GM12878 (cell line): Measurements from ENCODE around the gene SERPINE3. TPM values are rescaled to one million over a fixed set of nuclear protein-coding genes. Genes with fewer than 3 reads are reported as not detected.

ENCODE experiments used
- ATAC-seq: fragments of 200-7000 bp; cut with Tn5 transposase; 3 replicates; pipeline ENCODE4 v1.9.1; 2020; ENCODE audit warnings: mild to moderate bottlenecking, moderate library complexity
- BruUV-seq: library from RNA; stranded (reverse); fragments of 400-500 nt; replicated peaks from 2 replicates; lab custom pipeline; 2021; lab: Mats Ljungman, UMichigan
- CTCF ChIA-PET: fragments of 300-600 bp; sonication (Branson Sonifier 250); formaldehyde crosslinking; extraction: SDS; loops from one replicate; lab custom pipeline; 2021; ENCODE audit warnings: inconsistent platforms; lab: Yijun Ruan, JAX
- POLR2A ChIA-PET: fragments of 350-600 bp; formaldehyde crosslinking; extraction: SDS; loops from one replicate; lab custom pipeline; 2021; ENCODE audit warnings: inconsistent platforms; lab: Charles Lee
- RAD21 ChIA-PET: fragments of 300-600 bp; sonication (Branson Sonifier 250); formaldehyde crosslinking; loops from one replicate; lab custom pipeline; 2023; ENCODE audit warnings: antibody characterized with exemption; ENCODE audit not compliant: unreplicated experiment; lab: Charles Lee
- SMC1A ChIA-PET: fragments of 300-600 bp; sonication (Branson Sonifier 250); formaldehyde crosslinking; loops from one replicate; lab custom pipeline; 2023; ENCODE audit not compliant: unreplicated experiment, uncharacterized antibody; lab: Charles Lee
- DNase-seq: peaks from one replicate; pipeline ENCODE4 v3.0.0-alpha.2; 2011; ENCODE audit warnings: low read depth, low spot score
- FAIRE-seq: peaks from 3 replicates; lab custom pipeline; 2011; peaks lifted over from hg19 to GRCh38; lab: Jason Lieb, UNC
- H2AFZ ChIP-seq: 2 replicates; pipeline ENCODE4 v1.6.0; 2011; ENCODE audit warnings: low read depth, low read length, control low read depth; ENCODE audit not compliant: control insufficient read depth
- H3K27ac ChIP-seq: 2 replicates; pipeline ENCODE4 v1.5.1; 2011; ENCODE audit warnings: control low read depth; ENCODE audit not compliant: control insufficient read depth, insufficient read depth
- H3K27me3 ChIP-seq, 2 experiments: replicated peaks in 1 of 2; 2 replicates each; pipeline versions ENCODE4 v1.6.0 to v1.6.1; 2011; ENCODE audit warnings: low read length in 1 of 2; ENCODE audit not compliant: control insufficient read depth in 2 of 2, insufficient read depth in 2 of 2
- H3K36me3 ChIP-seq, 2 experiments: 2 replicates each; pipeline ENCODE4 v1.5.1; 2011; ENCODE audit warnings: low read length in 1 of 2; ENCODE audit not compliant: control insufficient read depth in 2 of 2, insufficient read depth in 2 of 2
- H3K4me1 ChIP-seq: 2 replicates; pipeline ENCODE4 v1.6.1; 2011; ENCODE audit warnings: mild to moderate bottlenecking, low read length, moderate library complexity, mixed read lengths; ENCODE audit not compliant: control insufficient read depth, insufficient read depth
- H3K4me2 ChIP-seq: 2 replicates; pipeline ENCODE4 v1.6.0; 2011; ENCODE audit warnings: control low read depth; ENCODE audit not compliant: control insufficient read depth, insufficient read depth
- H3K4me3 ChIP-seq: fragments of 200-600 bp; sonication (generic); 2 replicates; pipeline ENCODE4 v1.5.1; 2016
- H3K79me2 ChIP-seq: 2 replicates; pipeline ENCODE4 v1.6.0; 2011; ENCODE audit warnings: low read length; ENCODE audit not compliant: control insufficient read depth, insufficient read depth
- H3K9ac ChIP-seq: 2 replicates; pipeline ENCODE4 v1.8.0; 2011; ENCODE audit warnings: low read length, control low read depth, mixed read lengths; ENCODE audit not compliant: control insufficient read depth, insufficient read depth
- H3K9me3 ChIP-seq: replicated peaks from 3 replicates; pipeline ENCODE4 v1.5.1; 2011; ENCODE audit warnings: mild to moderate bottlenecking, low read length; ENCODE audit not compliant: control insufficient read depth, insufficient read depth
- H4K20me1 ChIP-seq: 2 replicates; pipeline ENCODE4 v1.6.0; 2011; ENCODE audit not compliant: control insufficient read depth, insufficient read depth
- BMI1 ChIP-seq: fragments of 450-650 bp; IDR thresholded peaks from 2 replicates; pipeline ENCODE4 v1.6.1; 2016; ENCODE audit warnings: mild to moderate bottlenecking, moderate library complexity, borderline replicate concordance
- CBFB ChIP-seq: IDR thresholded peaks from 2 replicates; pipeline ENCODE4 v1.6.1; 2016; ENCODE audit warnings: antibody characterized with exemption, low read depth
- CBX3 ChIP-seq: fragments of 200-600 bp; sonication (generic); IDR thresholded peaks from 2 replicates; pipeline ENCODE4 v1.6.1; 2016; ENCODE audit warnings: low read depth, borderline replicate concordance
- EED ChIP-seq: sonication (generic); IDR thresholded peaks from 2 replicates; pipeline ENCODE4 v1.6.1; 2016; ENCODE audit warnings: antibody characterized with exemption, low read depth
- FOXK2 ChIP-seq: fragments of 450-650 bp; IDR thresholded peaks from 2 replicates; pipeline ENCODE4 v1.6.1; 2017; ENCODE audit warnings: mild to moderate bottlenecking, moderate library complexity
- GABPA ChIP-seq: IDR thresholded peaks from 2 replicates; pipeline ENCODE4 v1.6.1; 2014; ENCODE audit warnings: antibody characterized with exemption, low read depth, mild to moderate bottlenecking, inconsistent platforms
- HDAC2 ChIP-seq: fragments of 200-600 bp; sonication (generic); IDR thresholded peaks from 2 replicates; pipeline ENCODE4 v1.6.1; 2017
- MEF2A ChIP-seq: IDR thresholded peaks from 2 replicates; pipeline ENCODE4 v1.6.1; 2011; ENCODE audit warnings: low read depth, mild to moderate bottlenecking, low read length, moderate library complexity; ENCODE audit not compliant: insufficient read depth
- MXI1 ChIP-seq: fragments of 150-350 bp; IDR thresholded peaks from 2 replicates; pipeline ENCODE4 v1.6.1; 2011; ENCODE audit warnings: low read depth, mild to moderate bottlenecking, inconsistent platforms, low read length, improper control_type of control experiment
- NFYB ChIP-seq: IDR thresholded peaks from 2 replicates; pipeline ENCODE4 v1.6.1; 2011; ENCODE audit warnings: low read depth, mild to moderate bottlenecking, low read length, improper control_type of control experiment, moderate library complexity; ENCODE audit not compliant: insufficient read depth
- YBX1 ChIP-seq: fragments of 450-650 bp; IDR thresholded peaks from 2 replicates; pipeline ENCODE4 v1.6.1; 2016; ENCODE audit warnings: antibody characterized with exemption
- WGBS: methylation state at CpG from one replicate; pipeline ENCODE4 v1.1.6; 2016; ENCODE audit warnings: low lambda C conversion rate; ENCODE audit not compliant: insufficient replicate concordance, insufficient coverage; ENCODE audit errors: missing lambda C conversion rate; 5-methylcytosine and 5-hydroxymethylcytosine counted together
- in situ Hi-C: fragments of 300-500 bp; cut with MboI; formaldehyde crosslinking; loops from 9 replicates; pipeline ENCODE4 v1.14.3; 2018; ENCODE audit warnings: mixed read lengths
- intact Hi-C: fragments of 100-400 bp; cut with micrococcal nuclease; formaldehyde crosslinking; loops from one replicate; pipeline ENCODE4 v1.14.2; 2022; ENCODE audit not compliant: unreplicated experiment
- polyA plus RNA-seq, 11 experiments: library from polyadenylated mRNA; depleted of rRNA in 4 of 11; unstranded in 6 of 11; stranded (reverse) in 5 of 11; fragments of >200 nt; fragmentation: Nextera tagmentation in 4 of 11; fragmentation: Illumina TruSeq in 1 of 11; extraction: Ambion mirVana in 4 of 11; extraction: Trizol in 1 of 11; gene quantifications; 1 replicate in 1 of 11; 2 replicates in 10 of 11; pipeline versions ENCODE4 v1.2.1 to v1.2.3, GENCODE V29; 2011 to 2016; ENCODE audit warnings: inconsistent platforms in 2 of 11, missing spikeins in 2 of 11, low read depth in 1 of 11
- total RNA-seq, 4 experiments: library from RNA; depleted of rRNA in 3 of 4; stranded (reverse); fragments of >200 nt in 3 of 4; fragmentation: Illumina TruSeq in 1 of 4; extraction: Trizol in 1 of 4; gene quantifications; 2 replicates each; pipeline versions ENCODE4 v1.2.1 to v1.2.3, GENCODE V29; 2013 to 2021
- TF ChIP-seq, protein P1 (sequence below): IDR thresholded peaks from 2 replicates; pipeline ENCODE4 v1.6.1; 2012; ENCODE audit warnings: low read depth, low read length, improper control_type of control experiment
- TF ChIP-seq, protein P2 (sequence below), 3 experiments: IDR thresholded peaks in 2 of 3; conservative IDR thresholded peaks in 1 of 3; 2 replicates each; pipeline ENCODE4 v1.5.1; 2011; ENCODE audit warnings: low read depth in 3 of 3, low read length in 3 of 3, mild to moderate bottlenecking in 3 of 3, control low read depth in 2 of 3, moderate library complexity in 2 of 3, inconsistent platforms in 1 of 3, mixed read lengths in 1 of 3; ENCODE audit not compliant: control insufficient read depth in 2 of 3, insufficient read depth in 1 of 3; ENCODE audit errors: extremely low read depth in 1 of 3
- TF ChIP-seq, protein P3 (sequence below): fragments of 450-650 bp; IDR thresholded peaks from 2 replicates; pipeline ENCODE4 v1.6.1; 2017; ENCODE audit warnings: low read depth, mild to moderate bottlenecking, moderate library complexity

SERPINE3 gene
- total and polyA plus RNA-seq, 10 of the 15 experiments (the other 5 are each of a cell fraction or from before 2014, with no cell fraction given) = 0.19 TPM; not detected in 9

DNA sequence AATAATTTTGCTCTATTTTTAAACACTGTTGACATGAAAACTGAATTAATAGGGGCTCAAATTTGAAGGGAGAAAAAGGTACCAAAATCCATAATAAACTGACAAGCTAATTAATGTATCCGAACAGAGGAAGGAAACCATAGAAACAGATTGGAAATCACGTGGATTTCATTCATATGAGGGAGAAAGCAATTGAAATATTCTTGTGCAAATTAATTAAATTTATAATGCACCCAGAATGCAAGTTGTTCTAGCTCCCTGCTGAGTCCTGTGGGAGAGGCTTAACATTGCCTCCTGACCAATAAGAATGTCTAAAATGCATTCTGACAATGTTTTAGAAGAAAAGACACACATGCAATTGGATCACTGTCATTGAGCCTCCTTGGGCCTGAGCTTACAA, 17.7 kb upstream of the SERPINE3 start:
- Histone ChIP-seq H3K4me1 (peaks cover 6% of the 10 kb centered on the region; the same call in 1 of the 2 replicates), H3K4me2 (no peak overlapping the region), H3K36me3 (no peaks in the 10 kb centered on the region), H3K27me3 (no peaks in the 10 kb centered on the region), H4K20me1 (no peaks in the 10 kb centered on the region), H3K27ac (no peak overlapping the region), H3K4me3 (no peak overlapping the region), H3K79me2 (no peaks in the 10 kb centered on the region), H3K9ac (no peak overlapping the region), H3K9me3 (no peaks in the 10 kb centered on the region), H2AFZ (no peak overlapping the region)
- WGBS = 38% methylated on average over 2 of the region's 2 CpGs
- intact Hi-C loops = no loop called here
- TF ChIP-seq GABPA (no peak), CBX3 (no peak), CBFB (no peak), MXI1 (no peak), FOXK2 (no peak), YBX1 (no peak)
- SMC1A ChIA-PET = interaction anchor here (0.9 to 1.7 kb wide), 4 partner anchors 10 to 197 kb away, joined by 3 read pairs; no protein-coding TSS in a partner anchor
- RAD21 ChIA-PET = interaction anchor here (1.3 kb wide), 1 partner anchor 476 kb away, joined by 3 read pairs; no protein-coding TSS in a partner anchor
- no peak for DNase-seq
- ATAC-seq = no peak
- CTCF ChIA-PET = interaction anchor here (1.3 kb wide), 1 partner anchor 197 kb away, joined by 3 read pairs; no protein-coding TSS in a partner anchor
- POLR2A ChIA-PET = no interaction called here
- BruUV-seq = no TSS peak
- in situ Hi-C loops = no loop called here
- no peak for FAIRE-seq

DNA sequence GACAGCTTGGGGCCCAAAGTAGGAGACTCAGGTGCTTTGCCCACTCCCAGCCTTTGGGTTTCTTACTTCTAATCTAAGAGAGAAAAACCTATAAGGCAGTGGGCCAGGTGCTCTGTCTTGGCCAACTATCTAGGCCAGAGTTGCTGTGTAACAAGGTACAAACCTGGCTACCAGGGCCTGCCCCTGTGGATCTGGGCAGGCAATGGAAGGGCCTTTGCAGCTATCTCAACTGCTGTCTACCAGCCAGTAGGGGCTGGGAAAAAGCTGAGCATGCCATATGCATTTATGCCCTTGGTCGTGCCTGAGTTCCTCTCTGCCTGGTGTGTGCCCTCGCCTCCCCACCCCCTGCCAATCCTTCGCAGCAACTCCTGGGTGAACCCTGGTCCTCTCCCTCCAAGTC, 16.7 kb upstream of the SERPINE3 start:
- WGBS = 81% methylated on average over 3 of the region's 3 CpGs
- Histone ChIP-seq H3K36me3 (no peaks in the 10 kb centered on the region), H3K4me1 (peaks cover 6% of the 10 kb centered on the region; the same call in 1 of the 2 replicates), H2AFZ (no peak overlapping the region), H3K4me2 (no peak overlapping the region), H3K4me3 (no peak overlapping the region), H3K79me2 (no peaks in the 10 kb centered on the region), H3K9ac (no peak overlapping the region), H3K27ac (no peak overlapping the region), H4K20me1 (no peaks in the 10 kb centered on the region), H3K27me3 (no peaks in the 10 kb centered on the region), H3K9me3 (no peaks in the 10 kb centered on the region)
- DNase-seq (no peak), FAIRE-seq (no peak), ATAC-seq (peak; percentile 33; the same call in 1 of the 3 replicates)
- ChIA-PET SMC1A (interaction anchor here (0.9 to 1.7 kb wide), 3 partner anchors 11 to 198 kb away, joined by 3 read pairs; no protein-coding TSS in a partner anchor), RAD21 (no interaction called here), POLR2A (interaction anchor here (1.2 kb wide), 1 partner anchor 10 kb away, joined by 3 read pairs; no protein-coding TSS in a partner anchor), CTCF (interaction anchor here (0.7 to 1.3 kb wide), 2 partner anchors 10 to 198 kb away, joined by 3 read pairs; no protein-coding TSS in a partner anchor)
- intact Hi-C loops (no loop called here), in situ Hi-C loops (no loop called here)
- BruUV-seq = no TSS peak
- TF ChIP-seq MEF2A = no peak
- no peak for TF ChIP-seq BMI1
- TF ChIP-seq NFYB = no peak
- TF ChIP-seq, protein P1, sequence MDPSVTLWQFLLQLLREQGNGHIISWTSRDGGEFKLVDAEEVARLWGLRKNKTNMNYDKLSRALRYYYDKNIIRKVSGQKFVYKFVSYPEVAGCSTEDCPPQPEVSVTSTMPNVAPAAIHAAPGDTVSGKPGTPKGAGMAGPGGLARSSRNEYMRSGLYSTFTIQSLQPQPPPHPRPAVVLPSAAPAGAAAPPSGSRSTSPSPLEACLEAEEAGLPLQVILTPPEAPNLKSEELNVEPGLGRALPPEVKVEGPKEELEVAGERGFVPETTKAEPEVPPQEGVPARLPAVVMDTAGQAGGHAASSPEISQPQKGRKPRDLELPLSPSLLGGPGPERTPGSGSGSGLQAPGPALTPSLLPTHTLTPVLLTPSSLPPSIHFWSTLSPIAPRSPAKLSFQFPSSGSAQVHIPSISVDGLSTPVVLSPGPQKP = no peak
- no peak for TF ChIP-seq HDAC2
- TF ChIP-seq, protein P2, sequence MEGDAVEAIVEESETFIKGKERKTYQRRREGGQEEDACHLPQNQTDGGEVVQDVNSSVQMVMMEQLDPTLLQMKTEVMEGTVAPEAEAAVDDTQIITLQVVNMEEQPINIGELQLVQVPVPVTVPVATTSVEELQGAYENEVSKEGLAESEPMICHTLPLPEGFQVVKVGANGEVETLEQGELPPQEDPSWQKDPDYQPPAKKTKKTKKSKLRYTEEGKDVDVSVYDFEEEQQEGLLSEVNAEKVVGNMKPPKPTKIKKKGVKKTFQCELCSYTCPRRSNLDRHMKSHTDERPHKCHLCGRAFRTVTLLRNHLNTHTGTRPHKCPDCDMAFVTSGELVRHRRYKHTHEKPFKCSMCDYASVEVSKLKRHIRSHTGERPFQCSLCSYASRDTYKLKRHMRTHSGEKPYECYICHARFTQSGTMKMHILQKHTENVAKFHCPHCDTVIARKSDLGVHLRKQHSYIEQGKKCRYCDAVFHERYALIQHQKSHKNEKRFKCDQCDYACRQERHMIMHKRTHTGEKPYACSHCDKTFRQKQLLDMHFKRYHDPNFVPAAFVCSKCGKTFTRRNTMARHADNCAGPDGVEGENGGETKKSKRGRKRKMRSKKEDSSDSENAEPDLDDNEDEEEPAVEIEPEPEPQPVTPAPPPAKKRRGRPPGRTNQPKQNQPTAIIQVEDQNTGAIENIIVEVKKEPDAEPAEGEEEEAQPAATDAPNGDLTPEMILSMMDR (IDR thresholded peaks at IDR 0.05 in 2 of 3, conservative IDR thresholded peaks at IDR 0.05 in 1 of 3; ENCODE audit: control insufficient read depth in 2 of 3, extremely low read depth in 1 of 3, insufficient read depth in 1 of 3, low read depth in 3 of 3, low read length in 3 of 3) = no peak
- TF ChIP-seq EED = no peak
- TF ChIP-seq, protein P3, sequence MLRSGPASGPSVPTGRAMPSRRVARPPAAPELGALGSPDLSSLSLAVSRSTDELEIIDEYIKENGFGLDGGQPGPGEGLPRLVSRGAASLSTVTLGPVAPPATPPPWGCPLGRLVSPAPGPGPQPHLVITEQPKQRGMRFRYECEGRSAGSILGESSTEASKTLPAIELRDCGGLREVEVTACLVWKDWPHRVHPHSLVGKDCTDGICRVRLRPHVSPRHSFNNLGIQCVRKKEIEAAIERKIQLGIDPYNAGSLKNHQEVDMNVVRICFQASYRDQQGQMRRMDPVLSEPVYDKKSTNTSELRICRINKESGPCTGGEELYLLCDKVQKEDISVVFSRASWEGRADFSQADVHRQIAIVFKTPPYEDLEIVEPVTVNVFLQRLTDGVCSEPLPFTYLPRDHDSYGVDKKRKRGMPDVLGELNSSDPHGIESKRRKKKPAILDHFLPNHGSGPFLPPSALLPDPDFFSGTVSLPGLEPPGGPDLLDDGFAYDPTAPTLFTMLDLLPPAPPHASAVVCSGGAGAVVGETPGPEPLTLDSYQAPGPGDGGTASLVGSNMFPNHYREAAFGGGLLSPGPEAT = no peak
